HT1080 (cell line): ENCODE data around the gene KIAA0586. TPM values are rescaled to one million over a fixed set of nuclear protein-coding genes. Genes with fewer than 3 reads are reported as not detected.
"Not testable (repeated sequence)": the region's sequence is repeated elsewhere in the genome, so short reads cannot be mapped to it uniquely, and the experiment has no call there.

ENCODE experiments used
- DNase-seq: peaks from one replicate; pipeline ENCODE4 v3.0.0-alpha.2; 2015; ENCODE audit warnings: low read depth
- total RNA-seq: library from RNA; depleted of rRNA; stranded (reverse); fragments of >200 nt; shearing (Covaris generic); gene quantifications from 2 replicates; pipeline ENCODE4 v1.2.3, GENCODE V29; 2014

The KIAA0586 gene
- total RNA-seq, 1 experiment from 2014 or later: 34.2 TPM

DNA sequence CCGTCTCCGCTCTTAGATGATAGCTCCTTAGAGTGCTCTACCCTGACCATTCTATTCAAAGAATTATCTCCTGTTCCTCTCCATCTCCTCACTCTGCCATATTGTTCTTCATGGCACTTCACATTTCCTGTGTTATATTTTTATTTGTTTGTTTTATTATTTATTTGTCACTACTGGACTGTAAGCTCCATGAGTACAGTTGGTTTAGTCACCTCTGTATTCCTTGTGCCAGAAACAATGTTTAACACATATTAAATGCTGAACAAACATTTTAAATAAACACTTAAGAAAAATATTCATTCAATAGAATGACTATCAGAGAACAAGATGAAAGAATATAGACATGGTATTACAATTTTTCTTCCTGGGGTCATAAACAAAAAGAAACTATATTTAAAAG is 35.6 kb downstream of the KIAA0586 start:
- no peak for DNase-seq

DNA sequence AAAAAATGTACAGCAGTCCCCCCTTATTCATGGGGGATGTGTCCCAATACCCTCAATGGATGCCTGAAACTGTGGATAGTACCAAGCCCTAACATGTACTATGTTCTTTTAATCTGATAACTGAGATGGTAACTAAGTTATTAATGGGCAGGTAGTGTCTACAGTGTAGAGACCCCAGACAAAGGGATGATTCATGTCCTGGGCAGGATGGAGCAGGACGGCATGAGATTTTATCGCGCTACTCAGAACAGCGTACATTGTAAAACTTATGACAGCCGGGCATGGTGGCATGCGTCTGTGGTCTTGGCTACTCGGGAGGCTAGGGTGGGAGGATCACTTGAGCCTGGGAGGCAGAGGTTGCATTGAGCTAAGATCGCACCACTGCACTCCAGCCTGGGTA is 37.1 kb downstream of the KIAA0586 start:
- DNase-seq: no peak

DNA sequence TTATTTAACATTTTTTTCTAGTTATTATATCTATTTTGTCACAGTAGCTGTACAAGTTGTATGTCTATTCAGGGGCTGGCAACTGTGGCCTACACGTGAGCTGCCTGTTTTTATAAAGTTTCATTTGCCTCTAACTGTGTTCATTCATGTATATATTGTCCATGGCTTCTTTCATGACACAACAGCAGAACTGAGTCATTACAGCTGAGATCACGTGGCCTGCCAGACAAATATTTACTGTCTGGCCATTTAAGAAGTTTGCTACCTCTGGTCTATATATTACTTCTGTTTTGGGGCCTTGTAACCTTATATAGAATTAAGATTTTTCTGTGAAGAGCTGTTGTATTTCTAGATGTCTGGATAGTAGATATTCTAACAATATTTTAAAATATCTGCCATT is 37.9 kb downstream of the KIAA0586 start:
- peak; percentile 15 for DNase-seq

DNA sequence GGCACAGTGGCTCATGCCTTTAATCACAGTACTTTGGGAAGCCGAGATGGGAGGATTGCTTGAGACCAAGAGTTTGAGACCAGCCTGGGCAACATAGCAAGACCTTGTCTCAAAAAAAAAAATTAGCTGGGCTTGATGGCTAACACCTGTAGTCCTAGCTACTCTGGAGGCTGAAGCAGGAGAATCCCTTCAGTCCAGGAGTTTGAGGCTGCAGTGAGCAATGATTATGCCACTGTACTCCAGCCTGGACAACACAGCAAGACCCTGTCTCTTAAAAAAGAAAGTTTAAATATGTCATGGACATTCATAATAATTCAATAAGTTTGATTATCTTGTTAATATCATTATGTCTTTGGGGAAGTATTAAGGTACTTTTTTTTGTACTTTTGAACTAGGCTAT is 38.9 kb downstream of the KIAA0586 start:
- DNase-seq: no peak

DNA sequence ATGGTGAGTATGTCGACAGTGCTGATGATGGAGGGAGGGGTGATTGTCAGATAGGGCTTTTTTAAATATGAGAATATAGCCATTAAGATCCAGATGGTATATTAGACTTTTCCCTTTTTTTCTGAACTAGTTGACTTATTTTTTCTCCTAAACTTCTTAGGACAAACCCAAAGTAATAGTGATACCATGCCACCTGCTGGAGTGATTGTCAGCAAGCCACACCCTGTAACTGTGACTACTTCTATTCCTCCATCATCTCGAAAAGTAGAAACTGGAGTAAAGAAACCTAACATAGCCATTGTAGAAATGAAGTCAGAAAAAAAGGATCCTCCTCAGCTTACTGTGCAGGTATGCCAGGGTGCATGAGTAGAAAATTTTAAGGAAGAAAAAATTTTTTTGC is 40.1 kb downstream of the KIAA0586 start:
- no peak for DNase-seq

DNA sequence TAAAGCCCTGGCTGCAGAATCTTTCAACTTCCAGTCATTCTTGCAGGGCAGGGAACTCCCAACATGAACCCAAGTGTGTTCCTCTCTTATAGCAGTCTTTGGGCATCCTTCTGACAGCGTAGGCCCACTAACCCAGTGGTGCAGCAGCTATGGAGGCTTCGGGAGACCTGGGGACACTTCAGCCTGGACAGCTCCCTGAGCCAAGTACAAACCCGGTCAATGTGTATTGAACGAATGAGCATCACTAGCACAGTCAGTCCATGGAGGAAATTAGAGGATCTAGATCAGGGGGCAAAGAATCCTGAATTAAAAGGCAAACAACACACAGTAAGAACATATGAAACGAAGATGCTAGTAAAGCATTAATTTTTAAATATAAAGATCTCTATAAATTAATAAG is 41.8 kb downstream of the KIAA0586 start:
- DNase-seq: no peak

DNA sequence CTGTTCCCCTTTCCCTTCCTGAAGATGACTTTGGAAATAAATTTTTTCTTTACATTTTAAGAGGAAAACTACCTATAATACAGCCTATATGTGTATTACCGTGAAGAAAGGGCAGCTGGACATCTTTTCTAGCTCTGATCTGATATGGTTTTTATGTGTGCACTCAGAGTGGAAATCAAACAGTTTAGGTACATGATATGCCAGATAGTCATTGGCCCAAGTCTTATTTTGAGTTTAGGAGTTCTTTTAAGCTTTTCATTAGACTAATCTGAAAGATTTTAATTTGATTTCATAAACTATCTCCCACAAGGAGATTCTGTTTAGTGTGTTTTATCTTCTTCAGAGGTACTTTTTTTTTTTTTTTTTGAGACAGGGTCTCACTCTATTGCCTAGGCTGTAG is 48.8 kb downstream of the KIAA0586 start:
- no peak for DNase-seq

DNA sequence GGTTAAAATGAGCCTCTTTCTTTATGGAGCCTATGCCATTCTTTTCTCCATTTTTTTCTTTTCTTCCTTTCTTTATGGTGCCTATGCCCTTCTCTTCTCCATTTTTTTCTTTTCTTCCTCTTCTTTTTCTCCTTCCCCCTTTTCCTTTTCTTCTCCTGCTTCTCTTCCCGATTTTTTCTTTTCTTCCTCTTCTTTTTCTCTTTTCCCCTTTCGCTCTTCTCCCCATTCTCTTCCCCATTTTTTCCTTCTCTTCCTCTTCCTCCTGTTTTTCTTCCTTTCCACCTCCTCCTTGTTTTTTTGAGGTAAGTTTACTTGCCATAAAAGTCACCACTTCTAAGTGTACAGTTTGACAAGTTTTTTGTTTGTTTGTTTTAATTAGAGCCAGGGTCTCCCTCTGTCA is 50.1 kb downstream of the KIAA0586 start:
- no peak for DNase-seq

DNA sequence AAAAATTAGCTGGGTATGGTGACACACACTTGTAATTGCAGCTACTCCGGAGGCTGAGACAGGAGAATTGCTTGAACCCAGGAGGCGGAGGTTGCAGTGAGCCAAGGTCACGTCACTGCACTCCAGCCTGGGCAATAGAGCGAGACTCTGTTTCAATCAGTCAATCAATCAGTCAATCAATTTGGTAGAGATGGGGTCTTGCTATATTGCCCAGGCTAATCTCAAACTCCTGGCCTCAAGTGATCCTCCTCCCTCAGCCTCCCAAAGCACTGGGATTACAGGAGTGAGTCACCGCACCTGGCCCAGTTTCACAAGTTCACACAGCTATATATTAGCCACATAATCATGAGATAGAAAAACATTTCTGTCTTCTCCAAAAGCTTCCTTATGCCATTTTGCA is 50.8 kb downstream of the KIAA0586 start:
- not testable (repeated sequence) for DNase-seq

DNA sequence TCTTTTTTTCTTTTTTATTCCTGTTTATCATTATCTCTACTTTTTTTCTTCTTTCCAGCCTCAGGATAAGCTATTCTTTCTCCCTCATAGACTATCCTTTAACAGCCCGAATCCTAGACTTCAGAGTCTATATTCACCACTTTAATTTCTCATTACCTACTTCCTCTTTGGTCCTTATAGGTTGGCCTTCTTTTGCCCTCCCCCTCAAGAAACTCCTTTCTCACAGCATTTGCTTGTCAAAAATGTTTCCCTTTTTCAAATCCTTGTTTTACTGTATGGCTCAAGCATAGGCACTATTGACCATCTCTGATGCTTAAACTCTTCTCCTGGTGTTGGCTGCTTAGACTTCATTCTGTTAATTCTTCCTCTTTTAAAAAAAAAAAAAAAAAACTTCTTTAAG is 52.5 kb downstream of the KIAA0586 start:
- DNase-seq: no peak

DNA sequence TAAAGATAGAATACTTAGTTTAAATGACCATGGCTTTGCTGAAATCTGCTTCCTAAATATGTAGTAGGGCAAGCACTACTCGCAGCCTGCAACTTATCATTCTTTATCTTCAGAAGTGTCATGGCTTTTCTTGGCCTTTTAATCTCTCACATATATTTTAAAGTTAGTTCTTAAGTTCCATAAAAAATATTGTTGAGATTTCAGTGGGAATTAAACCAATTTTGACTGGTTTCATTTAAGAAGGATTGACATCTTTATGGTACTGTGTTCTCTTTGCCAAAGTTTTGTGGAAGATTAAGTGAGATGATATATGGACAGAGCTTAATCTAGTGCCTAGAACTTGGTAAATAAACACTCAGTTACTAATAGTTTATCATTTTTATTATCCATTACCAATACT is 56.7 kb downstream of the KIAA0586 start:
- DNase-seq: no peak

DNA sequence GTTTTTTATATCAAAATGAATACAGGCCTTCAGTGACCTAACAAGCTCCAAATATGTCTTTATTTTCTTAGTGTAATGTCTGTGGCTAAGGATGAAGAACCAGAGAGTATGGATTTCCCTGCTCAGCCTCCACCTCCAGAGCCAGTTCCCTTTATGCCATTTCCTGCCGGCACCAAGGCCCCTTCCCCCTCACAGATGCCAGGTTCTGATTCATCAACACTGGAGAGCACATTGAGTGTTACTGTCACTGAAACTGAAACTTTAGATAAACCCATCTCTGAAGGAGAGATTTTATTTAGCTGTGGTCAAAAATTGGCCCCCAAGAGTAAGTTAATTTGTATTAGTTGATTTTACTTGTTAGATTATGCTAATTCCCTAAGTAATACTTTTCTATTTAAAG is 61.0 kb downstream of the KIAA0586 start:
- peak; percentile 82 for DNase-seq

DNA sequence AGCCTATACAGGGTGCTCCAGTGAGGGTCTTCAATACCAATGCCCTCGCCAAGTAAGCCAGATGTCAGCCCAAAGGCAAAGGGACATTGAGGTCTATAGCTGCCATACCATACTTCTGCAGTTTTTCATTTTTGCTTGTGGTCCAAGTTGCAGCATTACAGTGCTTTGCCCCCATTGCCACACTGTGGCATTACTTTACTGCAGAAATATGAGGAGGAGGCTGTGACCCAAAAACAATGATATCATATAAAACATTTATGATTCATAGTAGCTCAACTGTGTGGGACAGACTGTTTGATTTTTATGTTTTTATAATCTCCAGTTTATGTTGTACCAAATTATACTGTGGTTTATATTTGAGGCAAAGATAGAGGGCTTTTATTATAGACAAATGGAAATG is 64.1 kb downstream of the KIAA0586 start:
- no peak for DNase-seq

DNA sequence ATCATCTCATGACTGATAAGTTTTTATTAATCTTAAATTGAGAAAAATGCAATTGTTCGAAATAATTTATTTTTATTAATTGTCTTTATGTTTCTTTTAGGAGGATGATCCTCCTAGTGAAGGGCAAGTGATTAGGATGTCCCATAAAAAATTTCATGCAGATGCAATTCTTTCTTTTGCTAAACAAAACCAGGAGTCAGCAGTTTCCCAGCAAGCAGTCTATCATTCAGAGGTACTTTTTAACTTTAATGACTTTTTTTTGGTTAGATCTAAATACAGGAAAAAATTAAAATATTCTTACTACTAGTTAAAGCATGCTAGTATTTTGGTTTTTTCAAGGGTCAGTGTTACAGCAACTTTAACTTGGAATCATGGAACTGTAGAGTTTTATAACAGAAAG is 64.5 kb downstream of the KIAA0586 start:
- no peak for DNase-seq

DNA sequence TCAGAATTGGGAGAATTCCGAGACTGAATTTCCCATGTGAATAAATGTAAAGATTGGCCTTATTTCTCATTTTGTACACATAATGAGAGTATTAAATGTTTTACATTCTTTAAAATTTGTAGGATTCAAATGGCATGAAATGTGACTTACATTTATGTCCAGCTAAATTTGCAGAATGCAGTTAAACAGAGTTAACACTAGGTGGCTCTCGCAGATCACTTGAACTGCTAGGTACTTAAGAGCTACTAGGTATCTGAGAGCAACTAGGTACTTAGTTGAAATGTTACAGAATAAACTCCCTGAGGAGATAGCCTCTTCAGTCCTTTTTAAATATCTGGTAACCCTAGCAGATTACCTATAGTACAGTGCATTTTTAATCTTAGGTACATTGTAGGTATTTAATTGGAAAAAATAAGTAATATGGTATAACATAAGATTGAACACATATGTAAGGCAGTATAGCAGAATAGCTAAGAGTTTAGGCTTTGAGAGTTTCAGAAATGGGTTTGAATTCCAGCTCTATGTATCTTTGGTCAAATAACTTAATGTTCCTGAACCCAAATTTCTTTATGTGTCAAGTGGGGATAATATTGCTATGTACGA is 73.8 kb downstream of the KIAA0586 start:
- DNase-seq: peak; percentile 30

DNA sequence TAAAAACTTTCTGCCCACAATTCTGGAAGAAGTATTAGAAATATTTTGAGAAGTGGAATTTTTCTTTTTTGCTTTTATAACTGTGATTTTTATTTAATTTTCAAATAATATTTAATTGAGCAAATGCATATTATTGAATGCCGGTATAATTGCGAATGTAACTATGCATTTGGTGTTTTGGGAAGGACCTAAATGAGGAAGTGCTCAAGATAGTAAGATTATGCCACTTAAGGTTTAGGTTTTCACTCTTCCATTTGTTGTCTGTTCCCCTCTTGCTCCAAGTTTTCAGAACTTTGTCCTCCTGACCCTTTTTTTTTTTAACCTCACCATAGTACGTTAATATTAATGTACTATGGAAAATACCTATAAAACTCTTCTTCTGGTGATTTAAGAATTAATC is 85.8 kb downstream of the KIAA0586 start:
- no peak for DNase-seq

DNA sequence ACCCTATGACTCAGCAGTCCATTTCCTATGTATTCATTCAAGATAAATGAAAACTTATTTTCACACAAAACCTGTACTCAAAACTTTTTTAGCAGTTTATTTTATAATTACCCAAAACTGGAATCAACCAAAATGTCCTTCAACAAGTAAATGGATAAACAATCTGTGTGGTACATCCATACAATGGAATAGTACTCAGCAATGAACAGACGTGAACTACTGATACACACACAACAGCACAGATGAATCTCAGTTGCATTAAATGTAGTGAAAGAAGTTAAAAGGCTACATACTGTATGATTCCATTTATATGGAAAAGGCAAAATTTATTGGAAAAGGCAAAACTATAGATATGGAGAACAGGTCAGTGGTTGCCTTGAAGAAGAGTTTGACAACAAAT is 90.1 kb downstream of the KIAA0586 start:
- no peak for DNase-seq

DNA sequence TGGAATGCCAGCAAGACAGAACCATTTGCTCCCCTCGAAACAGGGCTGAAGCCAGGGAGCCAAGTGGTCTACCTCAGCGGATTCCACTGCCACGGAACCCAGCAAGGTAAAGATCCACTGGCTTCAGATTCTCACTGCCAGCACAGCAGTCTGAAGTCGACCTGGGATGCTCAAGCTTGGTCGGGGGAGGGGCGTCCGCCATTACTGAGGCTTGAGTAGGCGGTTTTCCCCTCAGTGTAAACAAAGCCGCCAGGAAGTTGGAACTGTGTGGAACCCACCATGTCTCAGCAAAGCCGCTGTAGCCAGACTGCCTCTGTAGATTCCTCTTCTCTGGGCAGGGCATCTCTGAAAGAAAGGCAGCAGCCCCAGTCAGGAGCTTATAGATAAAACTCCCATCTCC is 98.2 kb downstream of the KIAA0586 start:
- not testable (repeated sequence) for DNase-seq

DNA sequence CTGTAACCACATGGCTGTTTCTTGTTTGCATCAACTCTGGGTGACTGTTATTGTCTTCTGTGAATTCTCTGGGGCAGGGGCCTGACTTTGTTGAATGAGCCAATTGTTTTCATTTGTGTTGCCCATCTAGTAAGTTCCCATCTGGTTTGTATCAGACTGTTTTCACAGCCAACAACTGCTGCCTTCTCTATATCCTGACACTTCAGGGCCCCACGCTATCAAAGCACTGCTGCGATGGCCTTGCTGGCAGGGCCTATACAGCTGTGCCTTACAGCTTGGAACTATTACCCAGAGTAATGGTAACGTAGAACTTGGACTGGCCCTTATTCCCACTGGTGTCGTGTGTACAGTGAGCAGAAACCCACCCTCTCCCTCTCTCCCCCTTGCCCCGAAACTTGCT is 105.9 kb downstream of the KIAA0586 start:
- DNase-seq: no peak

DNA sequence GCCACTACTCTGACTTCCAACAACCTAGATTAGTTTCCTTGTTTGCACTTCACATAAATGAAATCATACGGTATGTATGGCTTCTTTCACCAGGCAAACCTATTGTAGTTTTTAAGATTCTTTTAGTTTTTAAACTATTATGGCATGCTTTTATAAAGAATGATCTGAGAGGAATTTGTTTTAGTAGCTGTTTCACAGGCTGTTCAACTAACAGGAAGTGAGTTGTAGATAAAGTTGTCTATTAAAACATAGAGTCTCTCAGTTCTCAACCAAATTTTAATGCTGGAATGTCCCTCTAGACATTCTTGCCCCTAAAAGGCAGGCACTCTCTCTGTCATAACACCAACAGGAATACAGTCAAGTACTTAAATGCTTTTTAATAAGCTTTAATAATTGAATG is 107.5 kb downstream of the KIAA0586 start:
- no peak for DNase-seq

DNA sequence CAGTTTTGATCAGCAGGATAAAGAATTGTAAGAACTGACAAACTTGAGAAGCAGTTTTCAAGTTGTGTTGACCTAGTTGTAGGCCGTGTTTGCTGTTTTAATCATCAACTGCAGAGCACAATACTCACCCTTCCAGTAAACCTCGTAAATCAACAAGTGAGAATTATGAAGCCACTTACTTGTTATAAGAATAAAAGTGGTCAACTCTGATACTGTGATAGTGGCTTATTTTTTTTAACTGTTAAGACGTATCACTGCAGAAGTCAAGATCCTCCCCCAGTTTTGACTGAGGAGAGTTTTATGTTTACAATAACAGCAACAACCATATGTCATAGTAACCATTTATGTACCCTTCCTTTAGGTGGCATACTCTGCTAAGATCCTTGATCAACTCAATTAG is 109.5 kb downstream of the KIAA0586 start:
- no peak for DNase-seq

DNA sequence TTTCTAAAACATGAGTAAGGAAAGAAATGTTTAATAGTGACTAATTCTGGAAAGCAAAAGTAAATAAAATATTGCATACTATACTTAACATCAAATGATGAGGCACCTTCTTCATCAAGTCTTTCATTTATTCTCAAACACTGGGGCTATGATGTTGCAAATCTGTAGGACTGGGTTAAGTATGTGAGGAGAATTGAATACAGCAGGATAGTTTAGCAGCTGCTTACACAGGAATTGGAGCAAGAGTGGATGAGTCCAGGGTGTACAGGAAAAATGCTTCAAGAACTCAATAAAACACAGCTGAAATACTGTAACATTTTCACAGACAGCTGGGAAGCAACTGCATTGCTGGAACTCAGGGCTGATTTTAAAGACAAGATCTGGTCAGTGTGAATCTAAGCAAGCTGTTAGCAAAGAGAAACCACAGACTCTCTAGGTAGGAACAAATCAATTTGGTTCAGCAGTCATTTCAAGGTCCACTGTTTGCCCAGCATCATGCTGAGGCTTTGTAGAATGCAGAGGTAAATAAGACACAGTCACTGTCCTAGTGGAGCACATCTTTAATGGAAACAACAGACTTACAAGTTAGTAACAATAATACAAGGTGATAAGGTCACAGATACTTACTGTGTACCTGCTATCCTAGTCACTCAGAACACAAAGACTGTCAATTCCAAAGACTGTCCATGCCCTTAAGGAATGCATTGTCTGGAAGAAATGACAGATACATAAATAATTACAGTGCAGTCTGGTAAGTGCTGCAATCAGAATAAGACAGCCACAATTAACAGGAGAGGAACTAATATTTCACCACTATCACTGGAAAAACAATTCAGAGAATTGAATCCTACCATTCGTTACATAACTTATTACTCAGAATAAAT is 113.5 kb downstream of the KIAA0586 start:
- no peak for DNase-seq

DNA sequence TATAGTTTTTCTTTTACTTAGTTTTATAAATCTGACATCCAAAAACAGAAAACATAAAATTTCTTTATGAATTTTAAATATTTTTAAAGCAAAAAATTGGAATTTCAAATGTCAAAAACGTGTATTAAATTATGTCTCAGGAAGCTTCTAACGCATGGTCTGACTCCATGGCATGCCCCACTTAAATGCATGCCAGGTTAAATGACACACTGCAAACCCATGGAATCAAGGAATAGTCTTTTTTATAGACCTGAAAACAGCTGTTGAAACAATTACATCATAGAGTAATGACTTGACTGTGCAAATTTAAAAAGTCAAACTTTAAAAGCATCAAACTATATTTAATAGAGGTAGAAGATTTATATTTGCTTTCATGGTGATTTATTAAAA is 114.1 kb downstream of the KIAA0586 start:
- DNase-seq: no peak
